ENCODE results near the gene RSL1D1. TPM values are rescaled to one million over a fixed set of nuclear protein-coding genes. Genes with fewer than 3 reads are reported as not detected.
"Not testable (repeated sequence)": the region's sequence is repeated elsewhere in the genome, so short reads cannot be mapped to it uniquely, and the experiment has no call there.

RSL1D1 gene
- total RNA-seq, 1 donor from 2014 or later = 170 TPM

GRCh38 chr16:11843861-11844260 is 7.5 kb downstream of the RSL1D1 start:
- no peak for DNase-seq (ENCODE audit: low spot score)

DNA sequence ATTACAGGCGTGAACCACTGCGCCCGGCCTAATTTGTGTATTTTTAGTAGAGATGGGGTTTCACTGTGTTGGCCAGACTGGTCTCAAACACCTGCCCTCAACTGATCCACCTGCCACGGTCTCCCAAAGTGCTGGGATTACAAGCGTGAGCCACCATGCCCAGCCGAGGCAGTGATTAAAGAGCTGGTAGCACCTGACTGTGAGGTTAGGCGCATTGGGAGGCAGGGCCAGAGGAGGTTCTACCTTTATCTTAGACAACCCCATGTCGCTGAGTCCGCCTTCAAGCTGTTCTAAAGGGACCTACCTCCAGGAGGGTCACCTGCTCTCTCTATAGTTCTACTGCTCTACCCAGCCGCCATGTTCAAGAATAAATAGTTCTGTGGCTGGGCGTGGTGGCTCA is 8.1 kb downstream of the RSL1D1 start:
- no peak for DNase-seq (ENCODE audit: low spot score)

GRCh38 chr16:11841026-11841425 is 10.3 kb downstream of the RSL1D1 start:
- no peak for DNase-seq (ENCODE audit: low spot score)

DNA sequence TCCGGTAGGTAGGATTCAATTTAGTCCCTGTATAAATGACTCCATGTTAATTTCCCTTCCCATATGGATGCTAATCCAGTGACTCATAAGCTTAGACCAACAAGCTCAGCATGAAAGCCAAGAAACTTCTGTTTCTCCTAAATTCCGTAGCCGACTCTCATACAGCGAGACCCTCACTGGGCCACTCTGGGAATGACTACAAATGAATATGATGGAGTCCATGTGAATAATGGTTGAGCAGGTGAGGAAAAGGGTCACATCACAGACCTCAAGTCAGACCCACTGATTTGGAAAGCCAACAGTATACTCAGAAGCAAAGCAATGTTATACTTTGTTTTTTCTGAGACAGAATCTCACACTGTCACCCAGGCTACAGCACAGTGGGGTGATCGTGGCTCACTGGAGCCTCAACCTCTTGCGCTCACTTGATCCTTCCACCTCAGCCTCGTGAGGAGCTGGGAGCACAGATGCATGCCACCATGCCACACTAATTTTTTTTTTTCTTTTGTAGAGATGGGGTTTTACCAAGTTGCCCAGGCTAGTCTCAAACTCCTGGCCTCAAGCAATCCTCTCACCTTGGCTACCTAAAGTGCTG is 14.6 kb downstream of the RSL1D1 start:
- no peak for DNase-seq (ENCODE audit: low spot score)

DNA sequence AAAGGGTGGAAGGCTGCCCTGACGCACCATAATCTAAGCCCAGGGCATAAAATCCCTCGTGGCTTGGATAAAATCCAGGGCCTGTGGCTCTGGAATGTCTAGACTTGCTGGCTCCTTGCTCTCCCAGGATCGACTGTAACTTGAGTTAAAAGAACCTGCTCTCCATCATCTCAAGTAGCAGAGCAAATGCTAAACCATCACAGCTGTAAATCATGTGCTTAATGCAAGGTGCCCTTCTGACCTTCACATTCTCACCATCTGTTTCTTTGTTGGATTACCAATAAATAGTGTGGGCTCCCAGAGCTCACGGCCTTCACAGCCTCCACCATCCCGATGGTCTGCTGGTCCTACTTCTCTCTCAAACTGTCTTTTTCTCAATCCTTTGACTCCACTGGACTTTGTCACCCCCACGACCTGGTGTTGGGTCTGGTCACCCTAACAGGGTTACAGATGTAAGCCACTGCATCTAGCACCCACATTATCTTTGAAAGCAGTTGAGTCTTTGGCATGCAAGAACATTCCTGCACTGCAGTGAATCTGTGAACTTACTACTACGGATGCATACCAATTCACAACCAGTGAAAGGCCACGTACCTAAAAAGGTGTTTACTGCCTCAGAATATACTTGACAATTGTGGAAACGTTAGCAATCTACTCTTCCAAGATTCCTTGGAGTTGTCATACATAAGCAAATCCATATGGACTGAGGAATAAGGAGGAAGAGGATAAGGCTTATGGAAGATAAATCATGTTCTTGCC is 15.3 kb downstream of the RSL1D1 start:
- no peak for DNase-seq (ENCODE audit: low spot score)

GRCh38 chr16:11835309-11835708 is 16.0 kb downstream of the RSL1D1 start:
- DNase-seq (ENCODE audit: low spot score) = no peak

GRCh38 chr16:11833951-11834695 is 17.2 kb downstream of the RSL1D1 start:
- DNase-seq (ENCODE audit: low spot score) = no peak

GRCh38 chr16:11828696-11829095 is 22.6 kb downstream of the RSL1D1 start:
- DNase-seq (ENCODE audit: low spot score) = no peak

DNA sequence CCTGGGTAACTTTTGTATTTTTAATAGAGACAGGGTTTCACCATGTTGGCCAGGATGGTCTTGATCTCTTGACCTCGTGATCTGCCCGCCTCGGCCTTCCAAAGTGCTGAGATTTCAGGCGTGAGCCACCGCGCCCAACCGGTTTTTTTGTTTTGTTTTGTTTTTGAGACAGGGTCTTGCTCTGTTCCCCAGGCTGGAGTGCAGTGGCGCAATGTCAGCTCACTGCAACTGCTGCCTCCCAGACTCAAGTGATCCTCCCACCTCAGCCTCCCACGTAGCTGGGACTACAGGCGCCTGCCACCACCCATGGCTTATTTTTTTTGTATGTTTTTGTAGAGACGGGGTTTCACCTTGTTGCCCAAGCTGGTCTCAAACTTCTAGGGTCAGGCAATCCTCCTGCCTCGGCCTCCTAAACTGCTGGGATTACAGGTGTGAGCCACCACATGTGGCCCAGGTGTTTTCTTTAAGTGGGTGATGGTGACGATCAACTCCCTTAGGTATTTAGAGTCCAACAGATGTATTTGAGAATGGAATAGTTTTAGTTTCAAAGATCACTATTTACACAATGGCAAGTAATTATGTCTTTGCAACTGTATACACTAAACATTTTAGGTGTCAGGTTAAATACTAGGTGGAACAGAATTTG is 25.7 kb downstream of the RSL1D1 start:
- DNase-seq (ENCODE audit: low spot score) = not testable (repeated sequence)

- DNase-seq (ENCODE audit: low spot score) = peak; percentile 47
These were observed 27.0 kb downstream of the RSL1D1 start for GRCh38 chr16:11824362-11824761.

DNA sequence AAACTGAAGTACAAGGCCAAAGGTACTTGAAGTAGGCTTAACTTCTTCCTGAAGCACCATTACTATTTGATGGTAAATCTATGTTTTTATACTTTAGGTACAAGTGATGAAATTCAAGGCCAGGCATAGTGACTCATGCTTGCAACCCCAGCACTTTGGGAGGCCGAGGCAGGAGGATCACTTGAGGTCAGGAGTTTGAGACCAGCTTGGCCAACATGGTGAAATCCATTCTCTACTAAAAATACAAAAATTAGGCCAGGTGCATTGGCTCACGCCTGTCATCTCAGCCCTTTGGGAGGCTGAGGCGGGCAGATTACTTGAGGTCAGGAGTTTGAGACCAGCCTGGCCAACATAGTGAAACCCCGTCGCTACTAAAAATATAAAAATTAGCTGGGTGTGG is 27.7 kb downstream of the RSL1D1 start:
- not testable (repeated sequence) for DNase-seq (ENCODE audit: low spot score)

- no peak for DNase-seq (ENCODE audit: low spot score)
These were observed 31.5 kb downstream of the RSL1D1 start for GRCh38 chr16:11819798-11820197.

- DNase-seq (ENCODE audit: low spot score) = not testable (repeated sequence)
These were observed 32.4 kb downstream of the RSL1D1 start for GRCh38 chr16:11818970-11819369.

DNA sequence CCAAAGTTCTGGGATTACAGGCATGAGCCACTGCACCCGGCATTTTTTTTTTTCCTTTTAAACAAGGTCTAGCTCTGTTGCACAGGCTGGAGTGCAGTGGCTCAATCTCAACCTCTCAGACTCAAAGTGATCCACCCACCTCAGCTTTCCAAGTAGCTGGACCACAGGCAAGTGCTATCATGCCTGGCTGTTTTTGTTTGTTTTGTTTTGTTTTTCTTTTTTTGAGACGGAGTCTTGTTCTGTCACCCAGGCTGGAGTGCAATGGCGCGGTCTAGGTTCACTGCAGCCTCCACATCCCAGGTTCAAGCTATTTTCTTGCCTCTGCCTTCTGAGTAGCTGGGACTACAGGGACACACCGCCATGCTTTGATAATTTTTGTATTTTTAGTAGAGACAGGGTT is 35.2 kb downstream of the RSL1D1 start:
- no peak for DNase-seq (ENCODE audit: low spot score)

DNA sequence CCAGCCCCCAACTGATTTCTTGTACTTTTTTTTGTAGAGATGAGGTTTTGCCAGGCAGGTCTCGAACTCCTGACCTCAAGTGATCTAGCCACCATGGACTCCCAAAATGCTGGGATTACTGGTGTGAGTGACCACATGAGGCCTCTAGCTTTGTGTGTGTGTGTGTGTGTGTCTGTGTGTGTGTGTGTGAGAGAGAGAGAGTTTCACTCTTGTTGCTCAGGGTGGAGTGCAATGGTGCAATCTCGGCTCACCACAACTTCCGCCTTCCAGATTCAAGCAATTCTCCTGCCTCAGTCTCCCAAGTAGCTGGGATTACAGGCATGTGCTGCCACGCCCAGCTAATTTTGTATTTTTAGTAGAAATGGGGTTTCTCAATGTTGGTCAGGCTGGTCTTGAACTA is 36.5 kb downstream of the RSL1D1 start:
- DNase-seq (ENCODE audit: low spot score) = not testable (repeated sequence)

- DNase-seq (ENCODE audit: low spot score) = no peak
These were observed 44.6 kb downstream of the RSL1D1 start for GRCh38 chr16:11806721-11807120.

GRCh38 chr16:11805556-11805955 is 45.8 kb downstream of the RSL1D1 start:
- no peak for DNase-seq (ENCODE audit: low spot score)

DNA sequence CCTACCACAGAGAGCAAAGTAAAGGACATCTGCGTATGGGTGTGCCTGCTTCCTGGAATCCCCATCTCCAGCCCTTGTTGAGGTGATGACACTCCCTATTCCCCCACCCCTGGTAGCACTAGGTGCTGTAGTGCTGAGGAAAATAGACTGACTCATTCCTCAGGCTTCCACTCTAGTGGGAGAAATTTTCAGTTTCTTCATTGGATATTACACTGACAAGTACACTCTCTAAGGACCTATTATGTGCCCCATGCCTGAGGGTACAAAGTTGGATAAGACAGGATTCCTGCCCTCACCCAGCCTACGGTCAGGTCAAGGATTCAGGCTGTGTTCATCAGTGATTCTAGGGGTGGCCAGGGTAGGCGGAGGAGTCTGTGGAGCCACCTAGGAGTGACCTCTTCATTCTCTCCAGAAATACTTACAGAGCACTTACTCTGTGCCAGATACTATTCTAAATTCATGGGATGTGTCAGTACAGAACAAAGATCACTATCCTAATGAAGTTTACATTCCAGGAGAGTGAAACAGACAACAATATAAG is 49.8 kb downstream of the RSL1D1 start:
- no peak for DNase-seq (ENCODE audit: low spot score)

- no peak for DNase-seq (ENCODE audit: low spot score)
These were observed 51.0 kb downstream of the RSL1D1 start for GRCh38 chr16:11800382-11800718.

GRCh38 chr16:11799509-11800381 is 51.6 kb downstream of the RSL1D1 start:
- DNase-seq (ENCODE audit: low spot score) = no peak

- DNase-seq (ENCODE audit: low spot score) = no peak
These were observed 52.3 kb downstream of the RSL1D1 start for GRCh38 chr16:11799017-11799381.

All from ureter (tissue), 1 donor.